ENCODE data around the gene BECN2. TPM values are rescaled to one million over a fixed set of nuclear protein-coding genes. Genes with fewer than 3 reads are reported as not detected.

BECN2 gene
- total RNA-seq: not detected
- polyA plus RNA-seq: not detected

GRCh38 chr1:241957692-241958494 lies at the start of gene BECN2:
TSS of gene BECN2 (plus strand) at chr1:241957767. CDS start at chr1:241957767, 0 bp downstream.
- Histone ChIP-seq H3K4me1 (no peaks in the 10 kb centered on the region), H3K36me3 (no peaks in the 10 kb centered on the region), H3K27ac (no peak within 1 kb of the TSS), H3K9me3 (no peaks in the 10 kb centered on the region), H3K27me3 (no peaks in the 10 kb centered on the region), H3K4me3 (no peak within 1 kb of the TSS)
- WGBS, 2 donors: 90 to 92% methylated on average over 33 of the region's 33 CpGs
- DNase-seq: no peak
- intact Hi-C loops (cut with DNase I): no loop called here
- no peak for TF ChIP-seq POLR2A (IDR thresholded peaks at IDR 0.05)
- TF ChIP-seq, protein P1, sequence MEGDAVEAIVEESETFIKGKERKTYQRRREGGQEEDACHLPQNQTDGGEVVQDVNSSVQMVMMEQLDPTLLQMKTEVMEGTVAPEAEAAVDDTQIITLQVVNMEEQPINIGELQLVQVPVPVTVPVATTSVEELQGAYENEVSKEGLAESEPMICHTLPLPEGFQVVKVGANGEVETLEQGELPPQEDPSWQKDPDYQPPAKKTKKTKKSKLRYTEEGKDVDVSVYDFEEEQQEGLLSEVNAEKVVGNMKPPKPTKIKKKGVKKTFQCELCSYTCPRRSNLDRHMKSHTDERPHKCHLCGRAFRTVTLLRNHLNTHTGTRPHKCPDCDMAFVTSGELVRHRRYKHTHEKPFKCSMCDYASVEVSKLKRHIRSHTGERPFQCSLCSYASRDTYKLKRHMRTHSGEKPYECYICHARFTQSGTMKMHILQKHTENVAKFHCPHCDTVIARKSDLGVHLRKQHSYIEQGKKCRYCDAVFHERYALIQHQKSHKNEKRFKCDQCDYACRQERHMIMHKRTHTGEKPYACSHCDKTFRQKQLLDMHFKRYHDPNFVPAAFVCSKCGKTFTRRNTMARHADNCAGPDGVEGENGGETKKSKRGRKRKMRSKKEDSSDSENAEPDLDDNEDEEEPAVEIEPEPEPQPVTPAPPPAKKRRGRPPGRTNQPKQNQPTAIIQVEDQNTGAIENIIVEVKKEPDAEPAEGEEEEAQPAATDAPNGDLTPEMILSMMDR (IDR thresholded peaks at IDR 0.05): no peak
- TF ChIP-seq EP300 (IDR thresholded peaks at IDR 0.05): no peak
- TF ChIP-seq POLR2AphosphoS5 (IDR thresholded peaks at IDR 0.05): no peak

- DNase-seq: no peak
- no peaks in the 10 kb centered on the region for H3K36me3 ChIP-seq
- 58 to 78% methylated on average over 7 of the region's 7 CpGs for WGBS, 2 donors
- intact Hi-C loops (cut with DNase I): no loop called here
- H3K9me3 ChIP-seq: no peaks in the 10 kb centered on the region
- no peaks in the 10 kb centered on the region for H3K27me3 ChIP-seq
- H3K27ac ChIP-seq: no peak overlapping the region
- H3K4me3 ChIP-seq: no peak overlapping the region
- no peak for TF ChIP-seq POLR2AphosphoS5 (IDR thresholded peaks at IDR 0.05)
- TF ChIP-seq, protein P1 (IDR thresholded peaks at IDR 0.05): no peak
- TF ChIP-seq EP300 (IDR thresholded peaks at IDR 0.05): no peak
- TF ChIP-seq POLR2A (IDR thresholded peaks at IDR 0.05): no peak
- no peaks in the 10 kb centered on the region for H3K4me1 ChIP-seq
Observed at GRCh38 chr1:241916196-241916595, 41.4 kb upstream of the BECN2 start.

GRCh38 chr1:241917487-241917886 lies 40.1 kb upstream of the BECN2 start:
- Histone ChIP-seq H3K9me3 (no peaks in the 10 kb centered on the region), H3K27ac (no peak overlapping the region), H3K27me3 (no peaks in the 10 kb centered on the region), H3K4me3 (no peak overlapping the region), H3K4me1 (no peaks in the 10 kb centered on the region), H3K36me3 (no peaks in the 10 kb centered on the region)
- TF ChIP-seq, protein P1 (IDR thresholded peaks at IDR 0.05): no peak
- TF ChIP-seq POLR2AphosphoS5 (IDR thresholded peaks at IDR 0.05) (no peak), EP300 (IDR thresholded peaks at IDR 0.05) (no peak), POLR2A (IDR thresholded peaks at IDR 0.05) (no peak)
- intact Hi-C loops (cut with DNase I): no loop called here
- DNase-seq: no peak
- WGBS, 2 donors: 93 to 95% methylated on average over 12 of the region's 12 CpGs

DNA sequence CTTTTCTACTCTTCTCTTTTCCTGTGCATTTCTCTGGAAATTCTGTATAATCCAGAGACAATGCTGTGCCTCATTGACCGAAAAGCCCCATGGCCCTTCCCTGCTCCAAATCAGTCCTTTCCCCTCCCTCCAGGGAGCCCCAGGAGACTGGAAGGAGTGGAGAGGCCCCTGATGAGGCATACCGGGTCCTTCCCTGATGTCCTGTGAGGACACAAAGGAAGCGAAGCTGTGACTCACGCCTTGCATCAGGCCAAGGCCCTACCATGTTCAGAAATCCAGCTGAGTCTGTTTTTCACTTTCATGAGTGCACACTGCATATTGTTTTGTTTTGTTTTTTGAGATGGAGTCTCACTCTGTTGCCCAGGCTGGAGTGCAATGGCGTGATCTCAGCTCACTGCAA lies 38.7 kb upstream of the BECN2 start:
- no peak overlapping the region for H3K27ac ChIP-seq
- 80 to 81% methylated on average over 5 of the region's 5 CpGs for WGBS, 2 donors
- no peak overlapping the region for H3K4me3 ChIP-seq
- no peaks in the 10 kb centered on the region for H3K9me3 ChIP-seq
- no peak for DNase-seq
- intact Hi-C loops (cut with DNase I): no loop called here
- no peaks in the 10 kb centered on the region for H3K4me1 ChIP-seq
- no peak for TF ChIP-seq POLR2AphosphoS5 (IDR thresholded peaks at IDR 0.05)
- H3K27me3 ChIP-seq: no peaks in the 10 kb centered on the region
- H3K36me3 ChIP-seq: no peaks in the 10 kb centered on the region

DNA sequence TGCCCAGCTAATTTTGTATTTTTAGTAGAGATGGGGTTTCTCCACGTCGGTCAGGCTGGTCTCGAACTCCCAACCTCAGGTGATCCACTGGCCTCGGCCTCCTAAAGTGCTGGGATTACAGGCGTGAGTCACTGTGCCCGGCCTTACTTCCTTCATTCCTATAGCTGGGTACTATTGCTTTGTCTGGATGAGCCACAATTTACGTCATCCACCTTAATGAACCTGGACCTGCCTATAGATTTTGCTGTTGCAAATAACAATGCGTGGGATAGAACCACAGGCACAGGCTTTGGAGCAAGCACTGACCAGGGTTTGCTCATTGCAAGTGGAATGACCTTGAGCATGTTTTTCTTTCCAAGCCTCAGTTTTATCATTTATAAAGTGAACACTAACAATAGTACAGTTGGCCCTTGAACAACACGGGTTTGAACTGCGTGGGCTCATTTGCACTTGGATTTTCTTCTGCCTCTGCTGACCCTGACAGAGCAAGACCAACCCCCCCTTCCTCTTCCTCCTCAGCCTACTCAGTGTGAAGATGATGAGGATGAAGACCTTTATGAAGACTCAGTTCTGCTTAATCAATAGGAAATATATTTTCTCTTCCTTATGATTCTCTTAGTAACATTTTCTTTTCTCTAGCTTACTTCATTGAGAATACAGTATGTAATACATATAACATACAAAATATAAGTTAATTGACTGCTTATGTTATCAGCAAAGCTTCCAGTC lies 33.3 kb upstream of the BECN2 start:
- Histone ChIP-seq H3K27me3 (no peaks in the 10 kb centered on the region), H3K27ac (no peak overlapping the region), H3K4me3 (no peak overlapping the region), H3K36me3 (no peaks in the 10 kb centered on the region), H3K4me1 (no peaks in the 10 kb centered on the region), H3K9me3 (no peaks in the 10 kb centered on the region)
- WGBS, 2 donors: 82 to 89% methylated on average over 10 of the region's 10 CpGs
- TF ChIP-seq EP300 (IDR thresholded peaks at IDR 0.05) (no peak), POLR2A (IDR thresholded peaks at IDR 0.05) (no peak), POLR2AphosphoS5 (IDR thresholded peaks at IDR 0.05) (no peak)
- TF ChIP-seq, protein P1 (IDR thresholded peaks at IDR 0.05): no peak
- peak; percentile 8 for DNase-seq
- intact Hi-C loops (cut with DNase I): no loop called here
